ENCODE results near the gene UNC45B. TPM values are rescaled to one million over a fixed set of nuclear protein-coding genes. Genes with fewer than 3 reads are reported as not detected.

Gene UNC45B
- polyA plus RNA-seq, 1 donor (not counting 4 experiments of a cell fraction or from before 2014, with no cell fraction given) = 0.03 TPM

DNA sequence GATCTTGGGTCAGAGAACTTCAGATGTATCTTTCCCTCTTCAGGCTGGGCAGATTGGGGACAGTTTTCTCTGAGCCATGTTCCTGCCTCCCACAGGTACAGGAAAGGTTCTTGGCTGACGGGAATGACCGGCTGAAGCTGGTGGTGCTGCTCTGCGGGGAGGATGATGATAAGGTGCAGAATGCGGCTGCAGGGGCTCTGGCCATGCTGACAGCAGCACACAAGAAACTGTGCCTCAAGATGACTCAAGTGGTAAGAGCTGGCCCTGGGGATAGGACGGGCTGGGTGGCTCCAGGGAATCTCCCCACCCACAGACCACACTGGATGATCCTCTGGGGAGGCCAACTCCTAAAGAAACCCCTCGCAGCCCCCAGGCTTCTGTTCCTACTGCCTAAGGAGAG is 35.7 kb downstream of the UNC45B start:
- no peak overlapping the region for H2AFZ ChIP-seq (ENCODE audit: control insufficient read depth, low read length)
- H4K20me1 ChIP-seq (ENCODE audit: control insufficient read depth, extremely low read depth, insufficient read depth, low read length) = no peaks in the 10 kb centered on the region
- peaks cover 10% of the 10 kb centered on the region for H3K4me1 ChIP-seq (ENCODE audit: control insufficient read depth, extremely low read depth, insufficient read depth, low read length)
- dilution Hi-C loops (cut with MboI; ENCODE audit: extremely low pct_ligation_motif_present, low sequenced_read_pairs) = no loop called here
- no peak overlapping the region for H3K9ac ChIP-seq (ENCODE audit: control insufficient read depth, extremely low read depth, insufficient read depth, low read length)
- no peaks in the 10 kb centered on the region for H3K36me3 ChIP-seq (ENCODE audit: control insufficient read depth in 2 of 2, extremely low read depth in 1 of 2, insufficient read depth in 2 of 2, low read length in 2 of 2)
- H3K79me2 ChIP-seq (ENCODE audit: control insufficient read depth, insufficient read depth, low read length) = no peaks in the 10 kb centered on the region
- no peak for FAIRE-seq
- TF ChIP-seq, protein P1, sequence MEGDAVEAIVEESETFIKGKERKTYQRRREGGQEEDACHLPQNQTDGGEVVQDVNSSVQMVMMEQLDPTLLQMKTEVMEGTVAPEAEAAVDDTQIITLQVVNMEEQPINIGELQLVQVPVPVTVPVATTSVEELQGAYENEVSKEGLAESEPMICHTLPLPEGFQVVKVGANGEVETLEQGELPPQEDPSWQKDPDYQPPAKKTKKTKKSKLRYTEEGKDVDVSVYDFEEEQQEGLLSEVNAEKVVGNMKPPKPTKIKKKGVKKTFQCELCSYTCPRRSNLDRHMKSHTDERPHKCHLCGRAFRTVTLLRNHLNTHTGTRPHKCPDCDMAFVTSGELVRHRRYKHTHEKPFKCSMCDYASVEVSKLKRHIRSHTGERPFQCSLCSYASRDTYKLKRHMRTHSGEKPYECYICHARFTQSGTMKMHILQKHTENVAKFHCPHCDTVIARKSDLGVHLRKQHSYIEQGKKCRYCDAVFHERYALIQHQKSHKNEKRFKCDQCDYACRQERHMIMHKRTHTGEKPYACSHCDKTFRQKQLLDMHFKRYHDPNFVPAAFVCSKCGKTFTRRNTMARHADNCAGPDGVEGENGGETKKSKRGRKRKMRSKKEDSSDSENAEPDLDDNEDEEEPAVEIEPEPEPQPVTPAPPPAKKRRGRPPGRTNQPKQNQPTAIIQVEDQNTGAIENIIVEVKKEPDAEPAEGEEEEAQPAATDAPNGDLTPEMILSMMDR (optimal IDR thresholded peaks at IDR 0.05 in 1 of 3, IDR thresholded peaks at IDR 0.05 in 1 of 3, conservative IDR thresholded peaks at IDR 0.05 in 1 of 3; ENCODE audit: extremely low read depth in 1 of 3, insufficient read depth in 2 of 3, low read length in 3 of 3) = no peak
- TF ChIP-seq EZH2 (IDR thresholded peaks at IDR 0.05; ENCODE audit: low read length) = no peak
- DNase-seq (ENCODE audit: low read depth, low spot score) = no peak
- no peaks in the 10 kb centered on the region for H3K9me1 ChIP-seq (ENCODE audit: control insufficient read depth, extremely low read depth, insufficient read depth, low read length)
- H3K4me3 ChIP-seq (ENCODE audit: control insufficient read depth in 2 of 3, extremely low read depth in 1 of 3, insufficient read depth in 2 of 3, low read depth in 1 of 3, low read length in 3 of 3) = no peak overlapping the region
- H3K9me3 ChIP-seq (ENCODE audit: control insufficient read depth, low read depth, low read length) = no peaks in the 10 kb centered on the region
- H3K27ac ChIP-seq (ENCODE audit: control insufficient read depth, insufficient read depth, low read length) = no peak overlapping the region
- no peaks in the 10 kb centered on the region for H3K27me3 ChIP-seq (ENCODE audit: control insufficient read depth, extremely low read depth, insufficient read depth, low read length)
- no peak overlapping the region for H3K4me2 ChIP-seq (ENCODE audit: control insufficient read depth, extremely low read depth, insufficient read depth, low read depth, low read length)

DNA sequence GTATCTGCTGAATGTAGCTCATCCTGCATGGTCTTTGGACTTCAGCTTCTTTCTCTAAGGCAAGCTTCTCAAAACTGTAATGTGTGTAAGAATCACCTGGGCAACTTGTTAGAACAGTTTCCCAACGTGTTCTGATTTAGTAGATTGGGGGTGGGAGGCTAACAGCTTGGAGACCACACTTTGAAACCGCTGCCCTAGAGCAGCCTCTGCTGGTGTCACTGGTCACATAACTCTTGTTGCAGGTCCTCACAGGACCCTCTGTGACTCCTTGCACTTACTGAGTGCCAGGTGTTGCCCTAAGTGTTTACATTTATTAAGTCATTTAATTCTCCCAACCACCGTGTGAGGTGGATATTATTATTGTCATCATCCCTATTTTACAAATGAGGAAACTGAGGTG is 36.7 kb downstream of the UNC45B start:
- DNase-seq (ENCODE audit: low read depth, low spot score) (no peak), FAIRE-seq (no peak)
- no peaks in the 10 kb centered on the region for H3K36me3 ChIP-seq (ENCODE audit: control insufficient read depth in 2 of 2, extremely low read depth in 1 of 2, insufficient read depth in 2 of 2, low read length in 2 of 2)
- no peaks in the 10 kb centered on the region for H3K9me3 ChIP-seq (ENCODE audit: control insufficient read depth, low read depth, low read length)
- no peak overlapping the region for H3K4me2 ChIP-seq (ENCODE audit: control insufficient read depth, extremely low read depth, insufficient read depth, low read depth, low read length)
- TF ChIP-seq, protein P1 (optimal IDR thresholded peaks at IDR 0.05 in 1 of 3, IDR thresholded peaks at IDR 0.05 in 1 of 3, conservative IDR thresholded peaks at IDR 0.05 in 1 of 3; ENCODE audit: extremely low read depth in 1 of 3, insufficient read depth in 2 of 3, low read length in 3 of 3) = peak in 1 of 3 experiments; percentile 7
- no peak for TF ChIP-seq EZH2 (IDR thresholded peaks at IDR 0.05; ENCODE audit: low read length)
- no peaks in the 10 kb centered on the region for H3K27me3 ChIP-seq (ENCODE audit: control insufficient read depth, extremely low read depth, insufficient read depth, low read length)
- no peaks in the 10 kb centered on the region for H4K20me1 ChIP-seq (ENCODE audit: control insufficient read depth, extremely low read depth, insufficient read depth, low read length)
- no peaks in the 10 kb centered on the region for H3K9me1 ChIP-seq (ENCODE audit: control insufficient read depth, extremely low read depth, insufficient read depth, low read length)
- no peak overlapping the region for H3K27ac ChIP-seq (ENCODE audit: control insufficient read depth, insufficient read depth, low read length)
- H2AFZ ChIP-seq (ENCODE audit: control insufficient read depth, low read length) = no peak overlapping the region
- H3K4me1 ChIP-seq (ENCODE audit: control insufficient read depth, extremely low read depth, insufficient read depth, low read length) = peaks cover 15% of the 10 kb centered on the region
- H3K4me3 ChIP-seq (ENCODE audit: control insufficient read depth in 2 of 3, extremely low read depth in 1 of 3, insufficient read depth in 2 of 3, low read depth in 1 of 3, low read length in 3 of 3) = no peak overlapping the region
- H3K9ac ChIP-seq (ENCODE audit: control insufficient read depth, extremely low read depth, insufficient read depth, low read length) = no peak overlapping the region
- dilution Hi-C loops (cut with MboI; ENCODE audit: extremely low pct_ligation_motif_present, low sequenced_read_pairs) = no loop called here
- no peaks in the 10 kb centered on the region for H3K79me2 ChIP-seq (ENCODE audit: control insufficient read depth, insufficient read depth, low read length)
